HepG2 (cell line): ENCODE results near the gene METTL5.
"Not testable (repeated sequence)": the region's sequence is repeated elsewhere in the genome, so short reads cannot be mapped to it uniquely, and the experiment has no call there.

Experiments used
- EP300 ChIP-seq, 3 experiments: sonication (generic) in 1 of 3; formaldehyde crosslinking in 1 of 3; IDR thresholded peaks; 2 replicates each; pipeline versions ENCODE4 v1.5.1 to v1.6.1; 2011 to 2020; ENCODE audit warnings: low read depth in 2 of 3, low read length in 2 of 3, borderline replicate concordance in 1 of 3, improper control_type of control experiment in 1 of 3, mild to moderate bottlenecking in 1 of 3, missing genetic modification reagents in 1 of 3, moderate library complexity in 1 of 3
- HDAC6 ChIP-seq: fragments of 200-600 bp; sonication (generic); IDR thresholded peaks from 2 replicates; pipeline ENCODE4 v1.7.0; 2017; ENCODE audit warnings: mild to moderate bottlenecking, antibody characterized with exemption, low read length, low read depth
- HOXA7 ChIP-seq: sonication (generic); formaldehyde crosslinking; IDR thresholded peaks from 2 replicates; pipeline ENCODE4 v1.8.1; 2022; ENCODE audit warnings: mild to moderate bottlenecking, missing genetic modification reagents, moderate library complexity
- MBD4 ChIP-seq: IDR thresholded peaks from 2 replicates; pipeline ENCODE4 v1.6.1; 2012; ENCODE audit warnings: low read length, inconsistent platforms, borderline replicate concordance
- MXD4 ChIP-seq: IDR thresholded peaks from 2 replicates; pipeline ENCODE4 v1.6.1; 2016; ENCODE audit warnings: mild to moderate bottlenecking, missing biosample characterization, missing genetic modification reagents
- MYPOP ChIP-seq: sonication (generic); formaldehyde crosslinking; IDR thresholded peaks from 2 replicates; pipeline ENCODE4 v1.8.1; 2023; ENCODE audit warnings: mild to moderate bottlenecking, moderate library complexity, missing genetic modification reagents
- POLR2AphosphoS5 ChIP-seq: IDR thresholded peaks from 2 replicates; pipeline ENCODE4 v1.6.1; 2012; ENCODE audit warnings: low read depth, low read length
- RAD21 ChIP-seq: fragments of 450-650 bp; formaldehyde crosslinking; IDR thresholded peaks from 2 replicates; pipeline ENCODE4 v1.5.0; 2020; ENCODE audit warnings: mild to moderate bottlenecking
- RCOR2 ChIP-seq: IDR thresholded peaks from 2 replicates; pipeline ENCODE4 v1.6.1; 2016; ENCODE audit warnings: missing biosample characterization, missing genetic modification reagents
- SMC3 ChIP-seq: IDR thresholded peaks from 2 replicates; pipeline ENCODE4 v1.6.1; 2011; ENCODE audit warnings: low read length, improper control_type of control experiment
- SP2 ChIP-seq: sonication (generic); formaldehyde crosslinking; IDR thresholded peaks from 2 replicates; pipeline ENCODE4 v1.5.1; 2020; ENCODE audit warnings: mild to moderate bottlenecking, missing genetic modification reagents
- TF ChIP-seq, protein P1 (sequence below): sonication (generic); formaldehyde crosslinking; IDR thresholded peaks from 2 replicates; pipeline ENCODE4 v1.5.0; 2020; ENCODE audit warnings: mild to moderate bottlenecking, missing genetic modification reagents, moderate library complexity
- TF ChIP-seq, protein P2 (sequence below): sonication (generic); formaldehyde crosslinking; IDR thresholded peaks from 2 replicates; pipeline ENCODE4 v1.4.0; 2020; ENCODE audit warnings: missing genetic modification reagents

DNA sequence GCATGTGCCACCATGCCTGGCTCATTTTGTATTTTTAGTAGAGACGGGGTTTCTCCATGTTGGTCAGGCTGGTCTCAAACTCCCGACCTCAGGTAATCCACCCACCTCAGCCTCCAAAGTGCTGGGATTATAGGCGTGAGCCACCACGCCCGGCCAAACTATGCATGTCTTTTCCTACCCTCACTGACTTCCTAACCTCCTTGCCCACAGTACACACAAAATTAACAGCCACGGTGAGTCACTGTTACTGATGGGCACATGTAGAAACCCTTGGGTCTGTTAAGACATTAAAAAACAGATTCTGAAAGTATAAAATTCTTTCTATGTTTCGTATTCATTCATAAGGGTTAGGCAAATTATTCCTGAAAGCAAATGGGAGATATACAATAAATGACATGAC is 4.6 kb downstream of the METTL5 start:
- TF ChIP-seq HDAC6; MXD4 (CRISPR knock-in tag); EP300 (IDR thresholded peaks at IDR 0.05; ENCODE audit: low read depth in 2 of 2, low read length in 2 of 2); EP300 (CRISPR knock-in tag; IDR thresholded peaks at IDR 0.05; ENCODE audit: borderline replicate concordance); SP2; RAD21 (CRISPR knock-in tag); RCOR2 (CRISPR knock-in tag); HOXA7; POLR2AphosphoS5; MYPOP (CRISPR knock-in tag); SMC3; MBD4: not testable (repeated sequence)
- TF ChIP-seq, protein P1, sequence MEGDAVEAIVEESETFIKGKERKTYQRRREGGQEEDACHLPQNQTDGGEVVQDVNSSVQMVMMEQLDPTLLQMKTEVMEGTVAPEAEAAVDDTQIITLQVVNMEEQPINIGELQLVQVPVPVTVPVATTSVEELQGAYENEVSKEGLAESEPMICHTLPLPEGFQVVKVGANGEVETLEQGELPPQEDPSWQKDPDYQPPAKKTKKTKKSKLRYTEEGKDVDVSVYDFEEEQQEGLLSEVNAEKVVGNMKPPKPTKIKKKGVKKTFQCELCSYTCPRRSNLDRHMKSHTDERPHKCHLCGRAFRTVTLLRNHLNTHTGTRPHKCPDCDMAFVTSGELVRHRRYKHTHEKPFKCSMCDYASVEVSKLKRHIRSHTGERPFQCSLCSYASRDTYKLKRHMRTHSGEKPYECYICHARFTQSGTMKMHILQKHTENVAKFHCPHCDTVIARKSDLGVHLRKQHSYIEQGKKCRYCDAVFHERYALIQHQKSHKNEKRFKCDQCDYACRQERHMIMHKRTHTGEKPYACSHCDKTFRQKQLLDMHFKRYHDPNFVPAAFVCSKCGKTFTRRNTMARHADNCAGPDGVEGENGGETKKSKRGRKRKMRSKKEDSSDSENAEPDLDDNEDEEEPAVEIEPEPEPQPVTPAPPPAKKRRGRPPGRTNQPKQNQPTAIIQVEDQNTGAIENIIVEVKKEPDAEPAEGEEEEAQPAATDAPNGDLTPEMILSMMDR (CRISPR knock-in tag), result not testable (repeated sequence)
- TF ChIP-seq, protein P2, sequence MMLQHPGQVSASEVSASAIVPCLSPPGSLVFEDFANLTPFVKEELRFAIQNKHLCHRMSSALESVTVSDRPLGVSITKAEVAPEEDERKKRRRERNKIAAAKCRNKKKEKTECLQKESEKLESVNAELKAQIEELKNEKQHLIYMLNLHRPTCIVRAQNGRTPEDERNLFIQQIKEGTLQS (CRISPR knock-in tag), result not testable (repeated sequence)
